Embryonic facial prominence (tissue), 1 donor: Measurements from ENCODE around the gene LIMS3.
"Not testable (repeated sequence)": the region's sequence is repeated elsewhere in the genome, so short reads cannot be mapped to it uniquely, and the experiment has no call there.

Experiments used
- DNase-seq: peaks from one replicate; pipeline ENCODE4 v3.0.0-alpha.2; 2016; ENCODE audit errors: extremely low spot score

LIMS3 gene

DNA sequence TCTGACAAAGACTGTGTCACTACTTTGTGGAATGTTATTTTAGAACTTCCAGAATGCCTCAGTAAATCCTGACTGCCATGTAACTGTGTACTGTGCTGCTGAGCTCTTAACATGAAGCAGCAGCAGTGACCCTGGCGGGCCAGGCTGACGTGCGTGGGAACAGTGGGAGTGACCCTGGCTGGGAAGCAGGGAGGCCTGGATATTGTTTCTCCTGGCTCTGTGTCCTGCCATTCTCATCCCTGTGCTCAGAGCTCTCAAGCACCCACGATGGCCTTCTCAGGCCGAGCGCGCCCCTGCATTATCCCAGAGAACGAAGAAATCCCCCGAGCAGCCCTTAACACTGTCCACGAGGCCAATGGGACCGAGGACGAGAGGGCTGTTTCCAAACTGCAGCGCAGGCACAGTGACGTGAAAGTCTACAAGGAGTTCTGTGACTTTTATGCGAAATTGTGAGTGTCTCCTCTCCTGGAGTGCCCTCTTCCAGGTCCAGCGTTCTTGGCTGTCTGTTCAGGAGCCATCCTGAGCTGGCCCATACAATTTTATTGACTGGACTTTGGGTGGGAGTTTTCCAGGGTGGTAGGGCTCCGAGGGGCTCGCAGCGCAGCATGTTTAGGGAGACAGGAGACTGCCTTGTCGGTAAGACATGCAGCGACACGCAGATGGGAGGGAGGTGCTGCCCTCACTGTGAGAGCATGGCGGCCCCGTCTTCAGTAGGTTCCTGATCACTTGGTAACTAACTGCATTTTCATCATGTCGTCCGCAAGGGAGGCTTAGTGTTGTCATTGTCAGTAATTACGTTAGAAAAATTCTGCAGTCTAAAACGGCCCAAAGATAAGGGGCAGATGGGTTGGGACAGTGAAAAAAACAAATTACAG, at the start of gene LIMS3:
TSS of gene LIMS3 (plus strand) at position 227 of the 875 bp plus-strand sequence. CDS start at position 268, 41 bp downstream.
- not testable (repeated sequence) for DNase-seq

- DNase-seq, result not testable (repeated sequence)
These were observed 27.2 kb upstream of the LIMS3 start for GRCh38 chr2:109871129-109871751.

DNA sequence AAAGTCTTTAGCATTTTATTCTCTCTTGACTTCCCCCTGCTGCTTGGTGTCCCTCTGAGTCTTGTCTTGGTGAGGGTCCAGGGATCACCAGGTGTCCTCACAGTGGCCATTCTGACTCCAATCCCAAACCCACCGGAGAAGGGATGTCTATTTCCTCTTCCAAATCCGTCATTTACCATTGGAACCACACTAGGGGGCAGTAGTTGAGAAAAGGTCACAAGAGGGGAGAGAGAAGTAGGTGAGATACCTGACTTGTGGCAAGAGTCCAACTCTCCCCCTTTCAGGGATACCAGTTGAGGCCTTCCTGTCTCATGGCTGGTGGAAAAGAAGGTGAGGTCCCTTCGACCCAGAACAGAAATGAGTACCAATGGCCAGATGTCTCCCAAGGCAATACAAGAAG, 21.9 kb upstream of the LIMS3 start:
- DNase-seq, result not testable (repeated sequence)

- DNase-seq, result not testable (repeated sequence)
These were observed 16.4 kb upstream of the LIMS3 start for GRCh38 chr2:109882112-109882511.

DNA sequence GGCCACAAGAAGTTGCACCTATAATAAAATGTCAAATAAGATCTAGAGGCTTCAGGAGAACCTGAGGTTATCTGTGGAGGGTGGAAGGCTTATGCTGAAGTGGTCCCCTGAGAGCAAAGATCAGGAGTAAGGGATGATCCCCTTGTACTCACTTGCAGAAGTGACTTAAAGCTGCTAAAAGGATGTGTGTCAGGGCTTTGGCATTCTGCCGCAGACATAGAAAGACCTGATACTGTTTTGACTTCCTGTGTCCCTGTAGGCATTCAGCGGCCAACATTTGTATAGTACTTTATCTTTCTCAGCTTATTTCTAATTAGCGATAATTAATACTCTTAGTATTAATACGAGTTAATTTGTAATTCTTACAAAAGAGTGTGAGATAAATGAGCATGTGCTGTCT, 10.1 kb upstream of the LIMS3 start:
- not testable (repeated sequence) for DNase-seq

DNA sequence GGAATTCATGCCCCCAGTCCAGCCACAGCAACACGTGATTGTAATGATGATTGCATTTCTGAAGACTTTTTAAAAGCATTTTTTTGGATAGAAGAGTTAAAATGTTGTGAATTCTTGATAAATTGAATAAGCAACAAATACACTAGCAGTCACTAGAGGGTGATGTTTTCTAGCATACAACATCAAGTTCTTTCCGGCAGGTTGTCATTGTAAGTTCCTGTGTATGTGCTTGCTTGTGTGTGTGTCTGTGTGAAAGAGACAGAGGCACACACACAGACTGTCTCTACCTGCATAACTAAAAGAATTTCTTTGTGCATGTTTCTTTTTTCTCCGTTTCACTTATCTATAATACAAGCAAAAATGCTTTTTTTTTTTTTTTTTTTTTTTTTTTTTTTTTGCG, 8.6 kb upstream of the LIMS3 start:
- DNase-seq, result not testable (repeated sequence)

DNA sequence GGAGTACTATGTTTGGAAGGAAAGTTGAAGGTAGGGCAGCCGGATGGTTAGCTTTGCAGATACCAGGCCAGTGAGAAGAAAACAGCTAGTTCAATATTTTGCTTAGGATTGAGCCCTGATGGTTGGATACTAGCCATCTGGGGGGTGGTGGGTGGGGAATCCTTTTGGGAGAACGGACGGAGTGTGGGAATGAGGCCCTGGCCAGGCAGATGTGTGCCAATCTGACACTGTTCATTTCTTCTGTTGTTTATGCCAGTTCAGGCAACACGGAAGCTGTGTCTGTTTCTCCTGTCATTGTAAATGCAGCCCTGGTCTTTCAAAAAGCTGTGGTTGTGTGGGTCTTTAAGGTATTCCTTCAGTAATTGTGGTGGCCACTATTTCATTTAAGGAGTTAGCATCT, 7.5 kb upstream of the LIMS3 start:
- DNase-seq, result not testable (repeated sequence)

DNA sequence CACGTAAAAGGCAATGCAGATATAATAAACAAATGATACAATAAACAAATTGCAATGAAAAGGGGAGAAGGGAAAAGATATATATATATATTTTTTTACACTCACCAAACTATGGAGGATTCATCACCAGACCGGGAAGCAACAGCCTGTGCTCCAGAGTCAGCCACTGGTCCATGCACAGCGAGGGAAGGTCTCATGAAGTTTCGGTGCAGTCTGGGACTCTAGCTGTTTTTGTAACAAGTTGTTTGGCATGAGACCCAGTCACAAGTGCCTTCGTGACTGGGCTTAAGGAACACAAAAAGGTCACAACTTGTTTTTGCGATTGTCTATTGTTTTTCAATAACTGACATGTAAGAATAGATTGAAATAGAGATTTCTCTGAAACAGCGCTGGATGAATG, 4.8 kb upstream of the LIMS3 start:
- not testable (repeated sequence) for DNase-seq

GRCh38 chr2:109894141-109894540, 4.3 kb upstream of the LIMS3 start:
- DNase-seq, result not testable (repeated sequence)

DNA sequence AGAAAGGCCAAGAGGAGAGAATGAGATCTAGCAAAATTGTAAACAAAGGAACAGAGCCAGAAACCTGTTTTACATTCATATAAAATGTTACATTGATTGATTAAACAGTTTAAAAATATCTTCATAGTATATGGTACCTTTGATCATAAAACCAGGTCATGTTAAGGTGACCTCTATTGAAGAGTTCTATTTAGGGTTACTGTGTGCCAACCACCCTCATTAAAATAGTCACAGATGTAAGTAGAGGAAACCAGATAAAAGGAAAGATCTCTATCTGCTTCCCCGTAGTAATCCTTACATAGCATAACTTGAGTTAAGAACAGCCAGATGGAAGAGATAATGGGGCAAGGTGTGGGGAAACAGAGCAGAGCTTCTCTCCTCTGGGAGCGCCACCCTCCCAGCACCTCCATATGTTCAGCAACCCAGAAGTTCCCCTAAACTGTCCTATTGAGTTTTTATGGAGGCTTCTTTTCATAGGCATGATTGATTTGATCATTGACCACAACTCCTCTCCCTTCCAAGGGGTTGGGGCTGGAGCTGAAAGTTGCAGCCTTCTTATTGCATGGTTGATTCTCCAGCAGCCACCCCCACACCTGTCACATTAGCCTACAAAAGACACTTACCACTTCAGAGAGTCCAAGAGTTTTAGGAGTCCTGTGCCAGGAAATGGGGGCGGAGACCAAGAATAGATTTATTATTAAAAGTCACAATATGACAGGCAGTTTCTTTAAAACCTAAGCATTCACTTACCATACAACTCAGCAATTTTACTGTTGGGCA, 3.2 kb upstream of the LIMS3 start:
- DNase-seq, result not testable (repeated sequence)

GRCh38 chr2:109896212-109896611, 2.3 kb upstream of the LIMS3 start:
- DNase-seq, result not testable (repeated sequence)

GRCh38 chr2:109897769-109898461, 573 bp upstream of the LIMS3 start:
- not testable (repeated sequence) for DNase-seq

DNA sequence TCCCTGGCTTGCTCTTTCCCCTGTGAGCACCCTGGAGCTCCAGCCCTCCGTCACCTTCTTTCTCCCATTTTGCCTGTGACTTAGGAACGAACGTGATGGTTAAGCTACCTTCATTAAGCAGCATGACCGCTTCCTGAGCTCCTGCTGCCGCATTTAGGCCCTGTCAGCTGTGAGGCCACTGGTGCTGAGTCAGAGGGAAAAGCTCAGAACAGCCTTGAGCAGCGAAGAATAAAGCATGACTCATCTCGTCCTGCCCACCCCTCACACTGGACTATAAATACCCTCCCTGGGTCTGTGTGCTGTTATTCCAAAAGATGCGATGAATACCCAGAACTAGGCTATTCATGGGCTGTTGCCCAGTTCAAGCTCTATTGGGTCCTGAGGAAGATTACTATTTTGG, 7.3 kb downstream of the LIMS3 start:
- DNase-seq, result not testable (repeated sequence)

- not testable (repeated sequence) for DNase-seq
These were observed 10.1 kb downstream of the LIMS3 start for GRCh38 chr2:109908626-109909025.

- DNase-seq, result not testable (repeated sequence)
These were observed 12.3 kb downstream of the LIMS3 start for GRCh38 chr2:109910789-109911188.

DNA sequence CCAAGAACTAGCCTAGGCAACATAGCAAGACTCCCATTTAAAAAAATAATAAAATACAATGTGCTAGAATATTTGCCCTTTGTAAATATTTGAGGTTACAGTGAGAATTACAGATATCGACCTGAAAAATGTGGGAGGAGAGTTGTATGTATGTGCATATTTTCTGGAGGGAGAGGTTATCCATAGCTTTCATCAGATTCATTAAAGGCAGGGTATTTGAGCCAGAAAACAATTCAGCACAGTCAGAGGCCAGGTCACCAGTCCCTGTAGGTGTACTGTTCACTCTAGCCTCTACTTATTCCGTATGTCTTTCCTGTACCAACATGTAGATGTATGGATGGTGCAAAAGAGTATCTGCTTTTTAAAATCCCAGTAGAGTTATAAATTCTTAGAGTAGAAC, 15.4 kb downstream of the LIMS3 start:
- not testable (repeated sequence) for DNase-seq

DNA sequence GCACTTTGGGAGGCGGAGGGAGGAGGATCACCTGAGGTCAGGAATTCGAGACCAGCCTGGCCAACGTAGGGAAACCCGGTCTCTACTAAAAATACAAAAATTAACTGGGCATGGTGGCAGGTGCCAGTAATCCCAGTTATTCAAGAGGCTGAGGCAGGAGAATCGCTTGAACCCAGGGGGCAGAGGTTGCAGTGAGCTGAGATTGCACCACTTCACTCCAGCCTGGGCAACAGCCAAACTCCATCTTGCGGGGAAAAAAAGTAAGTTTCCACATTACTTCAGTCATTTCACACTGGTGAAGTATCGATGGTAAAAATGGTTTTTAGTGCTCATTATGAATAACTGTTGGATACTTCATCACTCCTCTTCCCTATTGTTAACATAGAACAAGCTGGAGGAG, 16.1 kb downstream of the LIMS3 start:
- not testable (repeated sequence) for DNase-seq

DNA sequence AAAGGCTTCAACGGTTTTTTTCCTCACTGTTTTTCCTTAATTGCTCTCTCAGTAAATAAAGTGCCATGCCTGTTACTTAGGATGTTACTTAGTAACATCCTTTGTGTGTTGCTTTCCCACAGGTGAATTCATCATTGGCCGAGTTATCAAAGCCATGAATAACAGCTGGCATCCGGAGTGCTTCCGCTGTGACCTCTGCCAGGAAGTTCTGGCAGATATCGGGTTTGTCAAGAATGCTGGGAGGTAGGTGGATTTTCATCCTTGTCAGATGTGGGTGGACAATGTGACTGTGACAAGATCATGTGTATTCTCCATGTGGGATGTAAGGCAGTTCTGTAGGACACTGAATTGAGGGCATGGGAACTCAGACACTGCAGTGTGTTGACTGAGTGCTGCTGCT, 17.3 kb downstream of the LIMS3 start:
- not testable (repeated sequence) for DNase-seq

- DNase-seq, result not testable (repeated sequence)
These were observed 21.7 kb downstream of the LIMS3 start for GRCh38 chr2:109920162-109920561.

GRCh38 chr2:109921543-109922384, 23.3 kb downstream of the LIMS3 start:
- DNase-seq, result not testable (repeated sequence)
